ENCODE measurements around the gene MYLK.

Gene MYLK

DNA sequence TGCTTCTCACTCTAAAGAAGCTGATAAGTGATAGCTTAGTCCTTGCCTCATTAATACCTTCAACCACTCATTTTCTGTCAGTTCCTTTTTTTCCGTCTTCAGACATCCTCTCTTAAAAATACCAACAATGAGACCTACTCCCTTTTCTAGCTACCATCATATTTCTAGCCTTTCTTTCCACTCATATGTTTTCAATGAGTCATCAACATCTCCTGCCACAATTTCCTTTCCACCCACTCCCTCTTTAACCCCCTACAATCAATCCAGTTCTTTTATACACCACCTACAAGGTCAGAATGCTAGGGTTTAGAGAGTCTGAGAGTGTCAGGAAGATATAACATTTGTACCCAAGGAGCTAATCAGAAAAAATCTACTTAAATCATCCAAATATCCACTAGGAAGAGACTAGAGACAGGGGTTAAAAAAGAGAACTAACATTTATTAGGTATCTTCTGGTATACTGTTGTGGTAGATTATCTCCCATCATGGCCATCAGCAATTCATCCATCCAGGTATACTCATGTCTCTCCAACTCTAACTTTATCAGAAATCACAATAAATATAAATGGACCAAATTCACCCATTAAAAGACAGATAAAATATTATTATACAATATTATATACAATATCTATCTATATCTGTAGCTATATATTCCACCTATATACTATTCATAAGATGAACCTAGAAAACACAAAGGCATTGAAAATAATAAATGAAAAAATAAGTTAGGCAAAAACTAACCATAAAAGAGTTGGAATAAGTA is 42.5 kb downstream of the MYLK start:
- Histone ChIP-seq H3K27me3 (ENCODE audit: insufficient read depth, poor library complexity, severe bottlenecking) (peaks cover 2% of the 10 kb centered on the region), H3K27ac (replicated peaks) (no peak overlapping the region), H3K4me3 (replicated peaks; ENCODE audit: insufficient read depth, low read length) (no peak overlapping the region)
- TF ChIP-seq POLR2AphosphoS5 (IDR thresholded peaks at IDR 0.05; ENCODE audit: low read depth), result no peak
- no peak for TF ChIP-seq GABPA (IDR thresholded peaks at IDR 0.05; ENCODE audit: low read depth)
- TF ChIP-seq, protein P1, sequence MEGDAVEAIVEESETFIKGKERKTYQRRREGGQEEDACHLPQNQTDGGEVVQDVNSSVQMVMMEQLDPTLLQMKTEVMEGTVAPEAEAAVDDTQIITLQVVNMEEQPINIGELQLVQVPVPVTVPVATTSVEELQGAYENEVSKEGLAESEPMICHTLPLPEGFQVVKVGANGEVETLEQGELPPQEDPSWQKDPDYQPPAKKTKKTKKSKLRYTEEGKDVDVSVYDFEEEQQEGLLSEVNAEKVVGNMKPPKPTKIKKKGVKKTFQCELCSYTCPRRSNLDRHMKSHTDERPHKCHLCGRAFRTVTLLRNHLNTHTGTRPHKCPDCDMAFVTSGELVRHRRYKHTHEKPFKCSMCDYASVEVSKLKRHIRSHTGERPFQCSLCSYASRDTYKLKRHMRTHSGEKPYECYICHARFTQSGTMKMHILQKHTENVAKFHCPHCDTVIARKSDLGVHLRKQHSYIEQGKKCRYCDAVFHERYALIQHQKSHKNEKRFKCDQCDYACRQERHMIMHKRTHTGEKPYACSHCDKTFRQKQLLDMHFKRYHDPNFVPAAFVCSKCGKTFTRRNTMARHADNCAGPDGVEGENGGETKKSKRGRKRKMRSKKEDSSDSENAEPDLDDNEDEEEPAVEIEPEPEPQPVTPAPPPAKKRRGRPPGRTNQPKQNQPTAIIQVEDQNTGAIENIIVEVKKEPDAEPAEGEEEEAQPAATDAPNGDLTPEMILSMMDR (IDR thresholded peaks at IDR 0.05; ENCODE audit: insufficient read depth, low read length), result no peak
- no peak for TF ChIP-seq SPI1 (IDR thresholded peaks at IDR 0.05; ENCODE audit: borderline replicate concordance, low read depth)
- TF ChIP-seq, protein P2, sequence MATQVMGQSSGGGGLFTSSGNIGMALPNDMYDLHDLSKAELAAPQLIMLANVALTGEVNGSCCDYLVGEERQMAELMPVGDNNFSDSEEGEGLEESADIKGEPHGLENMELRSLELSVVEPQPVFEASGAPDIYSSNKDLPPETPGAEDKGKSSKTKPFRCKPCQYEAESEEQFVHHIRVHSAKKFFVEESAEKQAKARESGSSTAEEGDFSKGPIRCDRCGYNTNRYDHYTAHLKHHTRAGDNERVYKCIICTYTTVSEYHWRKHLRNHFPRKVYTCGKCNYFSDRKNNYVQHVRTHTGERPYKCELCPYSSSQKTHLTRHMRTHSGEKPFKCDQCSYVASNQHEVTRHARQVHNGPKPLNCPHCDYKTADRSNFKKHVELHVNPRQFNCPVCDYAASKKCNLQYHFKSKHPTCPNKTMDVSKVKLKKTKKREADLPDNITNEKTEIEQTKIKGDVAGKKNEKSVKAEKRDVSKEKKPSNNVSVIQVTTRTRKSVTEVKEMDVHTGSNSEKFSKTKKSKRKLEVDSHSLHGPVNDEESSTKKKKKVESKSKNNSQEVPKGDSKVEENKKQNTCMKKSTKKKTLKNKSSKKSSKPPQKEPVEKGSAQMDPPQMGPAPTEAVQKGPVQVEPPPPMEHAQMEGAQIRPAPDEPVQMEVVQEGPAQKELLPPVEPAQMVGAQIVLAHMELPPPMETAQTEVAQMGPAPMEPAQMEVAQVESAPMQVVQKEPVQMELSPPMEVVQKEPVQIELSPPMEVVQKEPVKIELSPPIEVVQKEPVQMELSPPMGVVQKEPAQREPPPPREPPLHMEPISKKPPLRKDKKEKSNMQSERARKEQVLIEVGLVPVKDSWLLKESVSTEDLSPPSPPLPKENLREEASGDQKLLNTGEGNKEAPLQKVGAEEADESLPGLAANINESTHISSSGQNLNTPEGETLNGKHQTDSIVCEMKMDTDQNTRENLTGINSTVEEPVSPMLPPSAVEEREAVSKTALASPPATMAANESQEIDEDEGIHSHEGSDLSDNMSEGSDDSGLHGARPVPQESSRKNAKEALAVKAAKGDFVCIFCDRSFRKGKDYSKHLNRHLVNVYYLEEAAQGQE (IDR thresholded peaks at IDR 0.05; ENCODE audit: insufficient replicate concordance, low read depth), result no peak
- no peak for DNase-seq (ENCODE audit: low read depth in 1 of 2, low spot score in 1 of 2)

DNA sequence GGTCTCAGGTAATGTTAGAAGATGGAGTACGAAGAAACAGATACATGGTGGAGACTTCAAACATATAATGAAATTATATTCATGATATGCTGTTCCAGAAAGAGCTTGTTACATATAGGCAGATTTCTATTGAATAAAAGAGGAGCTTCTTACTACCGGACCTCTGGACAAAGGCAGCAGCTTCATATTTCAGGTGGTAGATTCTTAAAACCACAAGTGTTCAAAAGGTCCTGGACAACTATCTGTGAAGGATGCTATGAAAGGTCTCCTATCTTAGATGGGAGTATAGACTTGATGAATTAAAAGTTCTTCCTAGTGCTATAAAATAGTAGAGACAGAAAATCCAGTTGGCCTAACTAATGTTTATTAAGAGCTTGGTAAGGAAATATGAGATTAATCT is 43.2 kb downstream of the MYLK start:
- Histone ChIP-seq H3K4me3 (replicated peaks; ENCODE audit: insufficient read depth, low read length) (no peak overlapping the region), H3K27ac (replicated peaks) (no peak overlapping the region), H3K27me3 (ENCODE audit: insufficient read depth, poor library complexity, severe bottlenecking) (peaks cover 2% of the 10 kb centered on the region)
- DNase-seq (ENCODE audit: low read depth in 1 of 2, low spot score in 1 of 2), result no peak
- no peak for TF ChIP-seq GABPA (IDR thresholded peaks at IDR 0.05; ENCODE audit: low read depth)
- TF ChIP-seq, protein P1 (IDR thresholded peaks at IDR 0.05; ENCODE audit: insufficient read depth, low read length), result no peak
- TF ChIP-seq POLR2AphosphoS5 (IDR thresholded peaks at IDR 0.05; ENCODE audit: low read depth), result no peak
- no peak for TF ChIP-seq SPI1 (IDR thresholded peaks at IDR 0.05; ENCODE audit: borderline replicate concordance, low read depth)
- TF ChIP-seq, protein P2 (IDR thresholded peaks at IDR 0.05; ENCODE audit: insufficient replicate concordance, low read depth), result no peak

DNA sequence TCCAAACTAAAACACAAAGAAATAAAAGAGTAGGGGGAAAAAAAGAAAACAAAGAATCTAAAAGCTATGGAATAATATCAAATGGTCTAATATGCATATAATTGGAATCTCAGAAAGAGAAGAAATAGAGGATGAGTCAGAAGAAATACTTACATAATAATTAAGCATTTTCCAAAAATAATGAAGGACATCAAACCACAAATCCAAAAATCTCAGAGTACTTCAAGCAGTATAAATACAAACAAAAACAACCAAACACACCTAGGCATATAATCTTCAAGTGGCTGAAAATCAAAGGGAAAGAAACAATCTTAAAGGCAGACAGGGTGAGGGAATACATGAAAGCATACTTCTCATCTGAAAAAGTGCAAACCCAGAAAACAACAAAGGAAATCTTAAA is 46.3 kb downstream of the MYLK start:
- H3K27ac ChIP-seq (replicated peaks), result no peak overlapping the region
- no peak for DNase-seq (ENCODE audit: low read depth in 1 of 2, low spot score in 1 of 2)
- peaks cover 5% of the 10 kb centered on the region for H3K27me3 ChIP-seq (ENCODE audit: insufficient read depth, poor library complexity, severe bottlenecking)
- TF ChIP-seq GABPA (IDR thresholded peaks at IDR 0.05; ENCODE audit: low read depth), result no peak
- no peak for TF ChIP-seq POLR2AphosphoS5 (IDR thresholded peaks at IDR 0.05; ENCODE audit: low read depth)
- TF ChIP-seq, protein P1 (IDR thresholded peaks at IDR 0.05; ENCODE audit: insufficient read depth, low read length), result no peak
- TF ChIP-seq, protein P2 (IDR thresholded peaks at IDR 0.05; ENCODE audit: insufficient replicate concordance, low read depth), result no peak
- no peak for TF ChIP-seq SPI1 (IDR thresholded peaks at IDR 0.05; ENCODE audit: borderline replicate concordance, low read depth)
- H3K4me3 ChIP-seq (replicated peaks; ENCODE audit: insufficient read depth, low read length), result no peak overlapping the region

Measured in HL-60 (cell line).